Hypothalamus (tissue), 51 donors: ENCODE measurements around the gene ZNF329.

Experiments used
- DNase-seq, 51 donors: peaks; one replicate each; lab custom pipeline; 2025; lab: John Stamatoyannopoulos, UW

ZNF329 gene

GRCh38 chr19:58079792-58080191, 70.8 kb downstream of the ZNF329 start:
- no peak for DNase-seq
